HG03457 (cell line): Measurements from ENCODE around the gene GBF1.

ENCODE experiments used
- ATAC-seq: cut with Tn5 transposase; IDR thresholded peaks from one replicate; pipeline ENCODE4 v1.9.1; 2021; ENCODE audit warnings: moderate number of reproducible peaks; ENCODE audit not compliant: unreplicated experiment

The GBF1 gene

DNA sequence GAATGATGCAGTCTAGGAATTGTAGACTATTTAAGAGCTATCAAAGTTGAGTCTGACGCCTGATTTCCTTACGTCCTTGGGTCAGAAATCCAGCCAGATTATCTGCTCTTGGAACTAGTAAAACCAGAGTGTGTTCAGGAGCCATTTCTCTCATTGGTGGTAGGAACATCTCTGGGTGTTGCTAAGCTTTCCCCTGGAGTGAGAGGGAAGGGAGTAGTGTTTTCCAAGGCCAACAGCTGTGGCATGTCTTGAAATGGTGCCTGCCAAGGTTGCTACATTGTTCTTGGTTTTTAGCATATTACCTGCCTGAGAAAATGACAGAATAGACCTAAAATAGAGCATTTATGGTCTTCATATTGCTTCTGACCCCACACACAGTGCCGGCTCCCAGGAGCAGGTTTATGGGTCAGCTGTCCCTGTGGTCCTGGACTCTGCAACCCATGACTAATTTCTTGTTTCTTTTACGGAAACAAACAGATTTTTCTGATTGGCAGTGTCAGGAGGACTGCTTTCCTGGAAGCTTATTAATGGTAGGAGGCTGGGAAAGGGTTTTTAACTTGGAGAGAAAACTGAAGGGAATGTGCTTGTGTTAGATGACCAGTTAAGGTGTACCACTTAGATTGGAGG lies 17.5 kb downstream of the GBF1 start:
- ATAC-seq, result no peak

DNA sequence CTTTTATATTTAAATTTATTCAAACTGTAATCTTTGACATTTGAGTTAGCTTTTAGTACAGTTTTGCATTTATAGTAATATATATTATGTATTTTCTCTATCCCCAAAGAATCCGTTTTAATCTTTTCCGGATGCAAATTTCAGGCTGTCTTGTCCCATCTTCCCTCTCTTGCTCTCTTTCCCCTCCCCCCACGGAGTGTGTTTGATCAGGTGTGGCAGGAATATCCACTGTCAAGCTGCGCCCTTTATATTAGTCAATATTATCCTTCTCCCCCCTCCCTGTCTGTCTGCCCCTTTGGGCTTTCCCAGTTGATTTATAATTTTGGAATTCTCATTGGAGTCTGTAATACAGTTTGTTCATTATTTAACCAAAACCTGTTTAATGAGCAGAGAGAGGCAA lies 19.0 kb downstream of the GBF1 start:
- no peak for ATAC-seq

DNA sequence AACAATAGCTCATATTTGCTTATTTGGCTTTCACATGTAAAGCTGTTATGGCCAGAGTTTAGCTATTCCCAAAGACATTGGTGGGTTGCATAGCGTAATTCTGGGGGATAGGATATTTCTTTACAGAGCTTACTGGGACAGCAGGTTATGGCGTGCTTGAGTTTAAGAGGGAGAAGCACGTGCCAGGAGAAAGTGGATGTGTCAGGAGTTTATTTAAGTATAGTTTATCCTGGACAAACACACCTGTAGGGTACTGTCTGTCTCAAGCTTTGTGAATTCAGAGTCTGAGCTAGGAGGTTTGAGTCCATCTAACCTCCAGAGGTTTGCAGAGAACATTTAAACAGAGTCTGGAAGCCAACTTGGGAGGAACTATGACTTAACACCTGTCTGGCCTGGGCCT lies 21.3 kb downstream of the GBF1 start:
- no peak for ATAC-seq

DNA sequence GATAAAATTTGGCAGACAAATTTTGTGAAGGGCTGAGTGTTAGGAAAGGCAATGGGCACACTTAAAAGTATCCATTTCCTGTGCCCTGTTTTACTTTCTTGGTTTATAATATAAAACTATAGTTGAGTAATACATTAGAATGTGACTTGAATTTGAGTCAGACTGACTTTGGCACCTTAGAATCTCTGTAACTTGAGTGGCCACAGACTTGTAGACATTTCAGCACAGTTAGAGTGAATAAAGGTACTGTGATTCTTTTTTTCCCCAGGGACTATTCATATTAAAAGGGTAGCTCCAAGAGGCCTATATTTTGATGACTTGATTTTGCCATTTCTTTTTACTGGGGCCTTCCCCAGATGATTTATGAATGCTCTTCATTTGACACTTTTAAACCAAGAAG lies 22.4 kb downstream of the GBF1 start:
- ATAC-seq, result no peak

DNA sequence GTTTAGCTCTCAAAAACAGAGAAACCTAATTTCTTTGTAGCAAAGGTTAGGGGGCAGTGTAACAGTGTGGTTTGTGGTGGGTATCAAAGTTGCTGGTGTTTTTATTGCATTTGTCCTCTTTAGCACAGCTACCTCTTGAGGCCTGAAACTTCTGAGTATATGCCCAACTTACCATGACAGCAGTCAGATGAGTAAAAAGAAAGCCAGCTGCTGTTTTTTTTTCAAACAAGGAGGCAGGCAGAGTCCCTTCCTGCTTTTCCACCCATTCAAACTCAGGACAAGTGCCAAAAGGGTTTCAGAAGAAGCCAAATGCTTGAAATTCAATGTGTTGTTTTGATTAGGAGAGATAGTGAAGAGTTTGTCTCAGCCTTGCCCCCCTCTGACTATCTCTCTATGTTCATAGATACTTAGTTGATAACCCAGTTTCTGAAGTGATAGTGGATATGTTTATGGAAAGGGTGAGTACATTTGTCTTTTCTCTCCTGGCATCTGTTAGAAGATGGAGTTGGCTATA lies 23.1 kb downstream of the GBF1 start:
- no peak for ATAC-seq

DNA sequence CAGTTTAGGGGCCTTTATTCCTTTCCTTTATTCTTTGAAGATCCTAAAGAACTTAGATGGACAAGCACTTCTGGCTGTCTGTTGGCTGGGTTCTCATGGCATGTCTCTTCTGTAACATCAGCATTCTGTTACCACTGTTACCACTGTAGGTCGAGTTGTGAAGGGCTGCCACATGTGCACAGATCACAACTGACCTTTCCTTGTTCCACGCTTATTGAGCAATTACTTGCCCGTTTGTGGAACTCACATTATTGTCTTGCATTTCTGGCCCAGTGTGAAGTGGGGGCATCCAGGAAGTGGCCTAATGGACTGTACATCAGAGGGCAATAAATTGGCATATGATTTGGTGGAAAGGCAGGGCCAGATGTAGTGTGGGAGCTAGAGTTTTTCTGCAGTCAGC lies 23.7 kb downstream of the GBF1 start:
- ATAC-seq, result no peak

DNA sequence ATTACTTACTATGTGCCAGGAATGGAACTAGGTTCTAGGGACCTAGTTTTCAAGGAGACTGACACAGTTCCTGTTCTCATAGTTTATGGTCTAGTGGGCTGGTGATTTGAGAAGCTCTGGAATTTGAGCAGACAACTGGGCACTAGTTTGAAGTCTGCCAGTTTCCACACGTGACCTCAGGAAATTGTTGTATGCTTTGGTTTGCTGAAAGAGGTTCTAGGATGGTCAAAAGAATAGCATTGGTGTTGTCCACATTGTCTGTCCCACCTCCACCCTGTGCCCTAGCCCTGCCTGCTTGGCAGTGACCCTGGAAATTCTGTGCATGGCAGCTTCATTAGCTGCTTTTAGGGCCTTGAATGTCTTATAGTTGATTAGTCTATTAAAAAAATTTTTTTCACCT lies 28.7 kb downstream of the GBF1 start:
- ATAC-seq, result no peak

DNA sequence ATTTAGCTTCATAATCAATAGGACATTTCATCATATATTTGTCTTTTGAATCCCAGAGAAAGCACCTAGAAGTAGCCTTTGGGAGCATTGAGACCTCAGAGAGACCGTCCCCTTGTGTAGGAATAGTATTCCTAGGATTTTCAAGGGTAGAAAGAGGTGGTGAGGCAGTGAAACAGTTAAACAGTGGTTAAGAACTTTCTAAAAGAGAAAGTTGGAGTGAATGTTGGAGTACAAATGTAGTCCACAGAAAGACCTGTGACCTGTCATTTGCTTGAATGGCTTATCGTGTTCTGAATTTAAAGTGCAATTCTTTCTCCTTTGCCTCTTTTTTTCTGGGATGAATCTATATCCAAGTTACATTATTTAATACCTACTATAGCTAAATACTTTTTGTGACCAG lies 30.0 kb downstream of the GBF1 start:
- no peak for ATAC-seq

DNA sequence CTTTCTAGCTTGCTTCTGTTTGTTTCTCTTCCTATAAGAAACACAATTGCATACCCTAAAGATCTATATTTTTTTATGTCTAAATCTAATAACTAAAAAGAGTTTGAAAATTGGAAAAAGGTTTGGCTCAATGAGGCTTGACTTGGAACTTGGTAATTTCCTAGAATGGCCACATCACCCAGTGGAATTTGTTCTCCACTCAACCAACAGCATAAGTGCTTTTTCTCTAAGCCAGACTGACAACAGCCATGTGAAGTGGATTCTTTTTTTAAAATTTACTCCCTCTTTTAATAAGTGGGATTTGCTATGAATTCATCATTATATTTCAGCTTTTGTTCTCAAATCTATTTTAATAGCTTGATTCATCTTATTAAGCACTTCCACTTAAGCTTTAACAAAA lies 33.8 kb downstream of the GBF1 start:
- no peak for ATAC-seq

DNA sequence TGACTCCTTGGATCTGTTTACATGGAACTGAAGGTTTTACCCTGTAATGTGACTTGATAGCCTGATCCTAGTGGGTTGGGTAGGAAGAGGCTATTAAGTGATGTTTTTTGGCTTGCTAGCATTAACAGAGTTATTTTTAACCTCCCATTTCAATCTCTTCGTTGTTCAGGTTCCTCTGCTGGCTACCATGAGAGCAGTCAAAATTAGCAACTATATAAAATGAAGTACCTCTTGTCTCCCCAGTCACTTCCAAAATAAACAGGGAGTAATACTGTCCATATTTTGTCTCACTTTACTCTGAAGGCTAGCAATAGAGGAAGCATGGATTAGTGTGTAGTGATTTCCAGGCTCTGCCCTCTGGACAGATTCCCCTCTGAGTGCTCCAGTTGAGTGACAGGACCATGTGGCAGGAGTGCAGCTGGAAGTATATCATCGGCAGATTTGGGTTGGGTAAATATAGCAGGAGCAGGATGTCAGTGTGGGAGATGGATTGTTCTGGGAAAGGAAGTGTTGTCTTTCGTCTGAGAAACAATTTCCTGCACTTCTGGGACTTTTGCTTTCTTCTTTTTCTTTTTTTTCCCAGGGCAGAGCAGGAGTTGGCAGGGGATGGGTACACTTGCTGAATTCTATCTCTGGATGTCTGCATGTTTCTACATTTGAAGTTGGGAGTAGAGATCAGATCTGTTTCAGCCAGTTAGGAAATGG lies 35.2 kb downstream of the GBF1 start:
- ATAC-seq, result no peak

DNA sequence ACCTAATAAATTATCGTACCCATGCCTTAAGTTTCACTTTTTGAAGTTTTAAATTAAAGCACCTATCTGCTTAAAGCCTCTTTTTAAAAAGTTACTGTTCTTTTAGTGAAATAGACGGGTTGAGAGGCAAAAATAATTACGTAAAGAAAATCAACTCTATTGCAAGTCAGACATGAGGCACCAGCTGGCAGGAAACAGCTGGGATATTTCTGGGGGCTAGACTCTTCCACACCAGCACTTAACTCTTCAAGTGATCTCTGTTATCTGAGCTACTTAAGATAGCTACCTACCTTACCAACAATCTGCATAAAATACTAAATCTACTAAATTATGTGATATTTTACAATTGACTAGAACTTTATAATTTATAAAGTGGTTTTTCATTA lies 35.8 kb downstream of the GBF1 start:
- ATAC-seq, result no peak

DNA sequence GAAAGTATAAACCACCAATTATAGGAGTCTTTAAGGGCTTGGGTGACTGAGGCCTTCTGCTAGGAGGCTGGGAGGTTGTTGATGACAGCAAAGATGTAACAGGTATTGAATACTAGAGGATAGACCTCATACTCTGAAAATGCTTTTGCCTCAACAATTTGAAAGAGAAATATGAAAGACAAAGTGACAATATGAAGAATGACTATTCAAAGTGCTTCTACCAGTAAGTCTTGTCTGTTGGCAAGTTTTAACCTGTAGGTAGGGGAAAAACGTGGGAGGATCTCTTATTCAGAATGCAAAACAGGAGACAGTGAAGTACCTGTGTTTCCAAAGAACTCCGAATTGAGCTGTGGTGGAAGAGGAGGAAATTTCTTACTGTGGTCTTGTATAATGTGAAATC lies 38.2 kb downstream of the GBF1 start:
- ATAC-seq, result no peak

DNA sequence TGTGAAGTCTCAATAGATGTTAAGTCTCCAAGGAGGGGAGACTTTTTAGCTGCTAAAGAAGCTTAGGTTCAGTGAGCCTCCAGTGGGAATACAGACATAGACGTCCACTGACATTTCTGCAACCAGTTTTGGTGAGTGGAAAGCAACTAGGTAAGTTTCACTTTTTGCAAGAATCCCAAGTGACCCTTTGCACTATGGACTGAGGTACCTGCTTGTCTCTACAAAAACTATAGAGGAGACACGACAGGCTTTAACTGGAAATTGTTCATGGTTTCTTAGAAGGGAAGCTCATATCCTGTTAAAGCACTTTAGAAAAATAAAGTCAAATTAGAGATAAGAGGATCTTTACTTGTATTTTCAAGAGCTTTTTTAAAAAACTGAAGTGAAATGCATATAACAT lies 38.6 kb downstream of the GBF1 start:
- ATAC-seq, result no peak

DNA sequence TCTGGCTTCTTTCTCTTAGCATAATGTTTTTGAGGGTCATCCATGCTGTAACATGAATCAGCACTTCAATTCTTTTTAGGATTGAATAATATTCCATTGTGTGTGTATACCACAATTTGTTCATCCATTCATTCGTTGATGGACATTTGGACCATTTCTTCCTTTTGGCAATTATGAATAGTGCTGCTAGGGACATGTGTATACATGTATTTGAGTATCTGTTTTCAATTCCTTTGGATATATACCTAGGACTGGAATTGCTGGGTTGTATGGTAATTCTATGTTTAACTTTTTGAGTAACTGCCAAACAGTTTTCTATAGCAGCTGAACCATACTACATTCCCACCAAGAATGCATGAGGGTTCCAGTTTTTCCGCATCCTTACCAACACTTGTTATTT lies 39.2 kb downstream of the GBF1 start:
- no peak for ATAC-seq

DNA sequence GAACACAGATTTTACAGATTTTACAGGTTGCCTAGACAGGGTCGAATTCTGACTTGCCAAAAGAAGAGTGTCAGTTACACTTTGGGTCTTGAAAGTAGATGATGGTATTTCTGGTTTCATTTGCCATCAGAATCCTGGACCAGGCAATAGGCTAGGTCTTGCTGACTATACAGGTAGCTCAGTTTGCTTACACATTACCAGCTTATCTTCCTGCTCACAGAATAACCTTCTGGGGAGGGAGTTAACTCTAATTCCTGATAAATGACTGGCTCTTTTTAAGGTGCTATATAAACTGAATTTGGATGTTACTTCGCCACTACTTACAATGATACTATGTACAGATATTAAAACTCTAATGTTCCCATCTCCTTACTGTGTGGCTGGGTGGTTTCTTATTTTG lies 39.8 kb downstream of the GBF1 start:
- no peak for ATAC-seq

DNA sequence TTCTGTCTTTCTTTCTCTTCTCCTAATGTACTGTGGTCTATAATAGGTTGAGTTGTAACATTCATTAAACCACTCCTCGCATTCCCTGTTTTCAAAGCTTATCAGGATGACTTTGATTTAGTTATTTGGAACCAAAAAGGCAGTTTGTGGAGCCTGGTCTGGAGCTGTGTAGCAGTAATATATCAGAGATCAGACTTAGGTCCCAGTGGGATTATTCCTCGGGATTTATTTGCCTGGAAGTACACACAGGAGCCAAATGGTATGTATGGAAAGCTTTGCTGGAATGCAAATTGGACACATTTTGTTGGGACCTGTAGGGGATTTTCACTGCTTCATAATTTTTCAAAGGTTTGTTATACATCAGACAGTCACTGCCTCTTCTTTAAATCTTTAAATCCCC lies 40.9 kb downstream of the GBF1 start:
- no peak for ATAC-seq

DNA sequence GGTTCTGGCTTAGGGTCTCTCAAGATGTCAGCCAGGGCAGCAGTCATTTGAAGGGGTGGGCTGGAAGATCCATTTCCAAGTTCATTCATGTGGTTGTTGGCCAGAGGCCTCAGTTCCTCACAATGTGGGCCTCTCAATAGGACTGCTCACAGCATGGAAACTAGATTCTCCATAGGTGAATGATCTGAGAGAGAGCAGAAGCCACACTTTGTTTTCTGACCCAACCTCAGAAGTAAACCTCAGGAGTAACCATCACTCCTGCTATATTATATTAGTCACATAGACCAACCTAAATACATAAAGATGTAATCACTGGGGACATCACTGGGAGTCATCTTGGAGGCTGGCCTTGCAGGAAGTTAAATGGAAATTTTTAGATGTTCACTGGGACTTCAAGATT lies 42.2 kb downstream of the GBF1 start:
- ATAC-seq, result no peak

DNA sequence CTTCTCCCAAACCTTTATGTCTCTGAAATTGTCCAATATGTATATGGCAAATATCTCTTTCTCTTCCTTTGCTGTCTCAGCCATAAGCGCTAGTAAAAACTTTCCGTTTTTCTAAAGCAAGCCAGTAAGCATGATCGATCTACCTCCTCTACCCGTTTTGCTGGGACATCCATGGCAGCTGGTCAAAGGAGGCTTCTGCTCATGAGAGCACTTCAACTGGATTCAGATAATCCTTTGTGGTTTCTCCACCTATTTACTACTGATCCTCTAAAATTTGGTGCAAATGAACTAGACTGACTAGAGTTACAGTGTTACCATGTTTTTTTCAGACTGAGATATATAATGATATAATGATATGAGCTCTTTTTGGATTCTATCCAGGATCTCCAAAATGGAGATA lies 42.7 kb downstream of the GBF1 start:
- no peak for ATAC-seq

DNA sequence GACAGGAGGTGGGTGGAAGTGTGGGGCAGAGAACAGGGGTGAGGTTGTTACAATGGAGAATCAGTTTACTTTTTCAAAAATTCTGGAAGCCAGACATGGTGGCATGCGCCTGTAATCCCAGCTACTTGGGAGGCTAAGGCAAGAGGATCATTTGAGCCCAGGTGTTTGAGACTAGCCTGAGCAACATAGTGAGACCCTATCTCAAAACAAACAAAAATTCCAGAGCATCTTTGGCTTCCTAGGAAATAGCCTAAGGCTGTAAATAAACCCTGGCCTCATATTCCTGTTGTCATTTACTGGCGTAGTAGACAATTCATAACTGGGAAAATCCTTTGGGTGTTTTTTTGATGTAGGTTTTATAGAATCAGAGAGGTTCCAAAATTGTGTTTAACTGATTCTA lies 44.0 kb downstream of the GBF1 start:
- no peak for ATAC-seq

DNA sequence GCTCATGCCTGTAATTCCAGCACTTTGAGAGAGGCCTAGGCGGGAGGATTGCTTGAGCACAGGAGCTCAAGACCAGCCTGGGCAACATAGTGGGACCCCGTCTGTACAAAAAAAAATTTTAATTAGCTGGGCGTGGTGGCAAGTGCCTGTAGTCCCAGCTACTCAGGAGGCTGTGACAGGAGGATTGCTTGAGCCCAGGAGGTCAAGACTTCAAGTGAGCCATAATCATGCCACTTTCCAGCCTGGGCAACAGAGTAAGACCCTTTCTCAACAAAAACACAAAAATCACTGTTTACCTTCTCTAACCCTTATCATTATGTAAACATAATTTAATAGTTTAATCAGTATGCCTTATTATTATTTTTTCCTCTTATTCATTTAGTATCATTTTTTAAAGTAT lies 44.5 kb downstream of the GBF1 start:
- ATAC-seq, result no peak

DNA sequence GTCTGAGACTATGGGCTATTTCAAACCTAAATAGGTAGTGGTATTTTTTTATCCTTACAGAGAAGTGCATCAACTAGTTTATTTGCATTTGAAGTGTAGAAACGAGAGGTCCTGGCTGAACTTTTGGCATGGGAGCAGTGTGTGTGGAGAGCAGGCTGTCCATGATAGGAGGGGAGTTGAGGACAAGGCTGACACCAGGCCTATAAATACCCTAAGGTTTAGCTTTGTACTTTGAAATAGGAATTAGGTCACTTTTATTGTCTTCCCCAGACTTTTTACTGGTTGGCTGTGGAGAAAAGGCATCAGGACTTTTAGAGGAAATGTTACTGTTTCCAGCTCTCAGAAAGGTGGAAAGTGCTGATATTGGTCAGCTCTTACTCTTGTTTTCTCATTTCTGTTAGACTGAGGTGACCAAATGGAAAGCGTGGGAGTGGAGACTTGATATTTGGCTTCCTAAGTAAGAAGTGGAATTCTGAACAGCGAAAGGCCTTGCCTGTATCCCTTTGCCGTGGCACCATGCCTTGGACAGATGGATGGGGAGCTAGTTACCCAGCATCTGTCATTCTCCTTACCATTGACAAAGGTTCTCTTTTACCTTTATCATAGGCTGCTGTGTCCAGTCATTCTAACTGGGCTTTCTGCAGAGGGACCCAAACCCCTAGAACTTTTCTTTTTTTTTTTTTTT lies 46.0 kb downstream of the GBF1 start:
- ATAC-seq, result no peak

DNA sequence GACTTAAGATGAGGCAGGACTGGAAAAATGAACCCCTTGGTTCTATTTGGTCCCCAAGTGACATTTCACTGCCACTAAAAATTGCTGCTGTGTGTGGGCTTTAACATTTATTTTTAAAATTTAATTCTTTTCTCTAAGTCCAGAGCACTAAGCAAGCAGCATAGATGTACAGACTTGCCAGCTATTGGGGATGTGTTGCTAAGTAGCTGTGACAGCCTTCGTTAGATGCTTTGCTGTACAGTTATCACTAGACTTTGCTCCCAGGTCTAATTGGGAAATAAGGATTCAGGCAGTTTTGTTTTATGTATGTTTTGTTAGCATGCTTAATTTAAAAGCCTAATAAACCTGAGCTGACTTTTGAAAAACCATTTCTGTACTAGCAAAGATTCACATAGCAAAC lies 51.8 kb downstream of the GBF1 start:
- ATAC-seq, result no peak
